ENCODE data around the gene JAG1.

- no peak for TF ChIP-seq CTCF (conservative IDR thresholded peaks at IDR 0.05; ENCODE audit: low read depth, low read length)
- no peak for TF ChIP-seq EZH2 (IDR thresholded peaks at IDR 0.05; ENCODE audit: low read length, unreplicated experiment)
- no peak for TF ChIP-seq EZH2phosphoT487 (IDR thresholded peaks at IDR 0.05; ENCODE audit: borderline replicate concordance, low read length)
Measured at GRCh38 chr20:10721137-10721896, 47.5 kb upstream of the JAG1 start.

All from PC-3 (cell line).